OCI-LY7 (cell line): Measurements from ENCODE around the gene CACNA2D1. TPM values are rescaled to one million over a fixed set of nuclear protein-coding genes. Genes with fewer than 3 reads are reported as not detected.

Experiments
- BruUV-seq: library from RNA; stranded (reverse); fragments of 400-500 nt; replicated peaks from 2 replicates; lab custom pipeline; 2021; lab: Mats Ljungman, UMichigan
- CTCF ChIA-PET: fragments of 300-600 bp; sonication (Branson Sonifier 250); formaldehyde crosslinking; loops from one replicate; lab custom pipeline; 2022; ENCODE audit warnings: antibody characterized with exemption; ENCODE audit not compliant: unreplicated experiment; lab: Charles Lee
- POLR2A ChIA-PET: fragments of 300-600 bp; sonication (Branson Sonifier 250); formaldehyde crosslinking; loops from one replicate; lab custom pipeline; 2022; ENCODE audit warnings: antibody characterized with exemption; lab: Charles Lee
- DNase-seq: peaks from one replicate; pipeline ENCODE4 v3.0.0-alpha.2; 2015; ENCODE audit warnings: low spot score
- H2AFZ ChIP-seq: fragments of 200-600 bp; sonication (generic), shearing (Covaris generic); 2 replicates; pipeline ENCODE4 v1.6.1; 2014; ENCODE audit warnings: mild to moderate bottlenecking, antibody characterized with exemption, low read length, moderate library complexity
- H3K27ac ChIP-seq: fragments of 200-600 bp; sonication (generic); 2 replicates; pipeline ENCODE4 v1.5.1; 2014; ENCODE audit warnings: mixed run types, low read depth, mild to moderate bottlenecking, moderate library complexity, low read length, inconsistent platforms; ENCODE audit not compliant: poor library complexity, severe bottlenecking
- H3K36me3 ChIP-seq: fragments of 200-600 bp; sonication (generic); 2 replicates; pipeline ENCODE4 v1.6.1; 2014; ENCODE audit warnings: mild to moderate bottlenecking, antibody characterized with exemption, low read length, moderate library complexity, mixed read lengths; ENCODE audit not compliant: insufficient read depth
- H3K4me1 ChIP-seq: fragments of 200-600 bp; sonication (generic); 2 replicates; pipeline ENCODE4 v1.5.1; 2014; ENCODE audit warnings: mild to moderate bottlenecking, low read length; ENCODE audit not compliant: insufficient read depth, poor library complexity, severe bottlenecking
- H3K4me2 ChIP-seq: fragments of 200-600 bp; sonication (generic); 2 replicates; pipeline ENCODE4 v1.6.1; 2014; ENCODE audit warnings: mild to moderate bottlenecking, low read length
- H3K4me3 ChIP-seq: fragments of 200-600 bp; sonication (generic); 2 replicates; pipeline ENCODE4 v1.5.1; 2014; ENCODE audit warnings: mild to moderate bottlenecking, low read depth, low read length; ENCODE audit not compliant: poor library complexity, severe bottlenecking
- H3K79me2 ChIP-seq: fragments of 200-600 bp; sonication (generic); 2 replicates; pipeline ENCODE4 v1.6.1; 2016; ENCODE audit warnings: low read depth, mild to moderate bottlenecking, low read length, moderate library complexity, mixed read lengths; ENCODE audit not compliant: insufficient read depth
- H3K9me2 ChIP-seq: fragments of 200-600 bp; sonication (generic); 2 replicates; pipeline ENCODE4 v1.6.1; 2016; ENCODE audit warnings: mild to moderate bottlenecking, low read length, mixed read lengths; ENCODE audit not compliant: insufficient read depth
- H3K9me3 ChIP-seq: fragments of 200-600 bp; sonication (generic); 2 replicates; pipeline ENCODE4 v1.6.1; 2014; ENCODE audit warnings: mild to moderate bottlenecking, mixed run types, low read length, mixed read lengths
- H4K20me1 ChIP-seq: fragments of 200-600 bp; sonication (generic); 2 replicates; pipeline ENCODE4 v1.6.1; 2014; ENCODE audit warnings: mild to moderate bottlenecking, antibody characterized with exemption, low read length, moderate library complexity, mixed read lengths; ENCODE audit not compliant: insufficient read depth
- CTCF ChIP-seq: fragments of 200-600 bp; sonication (generic); conservative IDR thresholded peaks from 2 replicates; pipeline ENCODE4 v1.5.1; 2014; ENCODE audit warnings: mild to moderate bottlenecking, antibody characterized with exemption, low read length, moderate library complexity, mixed read lengths
- EZH2phosphoT487 ChIP-seq: fragments of 200-600 bp; sonication (generic); IDR thresholded peaks from 2 replicates; pipeline ENCODE4 v1.6.1; 2018; ENCODE audit warnings: low read depth, borderline replicate concordance, mild to moderate bottlenecking, mixed run types, antibody characterized with exemption, low read length, moderate library complexity, mixed read lengths
- intact Hi-C: fragments of 100-400 bp; cut with micrococcal nuclease; formaldehyde crosslinking; loops from one replicate; pipeline ENCODE4 v1.10.0; 2022; ENCODE audit not compliant: unreplicated experiment
- total RNA-seq, 2 experiments: library from RNA; depleted of rRNA in 1 of 2; stranded (reverse); fragments of >200 nt in 1 of 2; shearing (Covaris generic) in 1 of 2; gene quantifications; 2 replicates each; pipeline ENCODE4 v1.2.3, GENCODE V29; 2014 to 2022

CACNA2D1 gene
- total RNA-seq, 2 experiments from 2014 or later = not detected

- no TSS peak for BruUV-seq
- Histone ChIP-seq H3K4me1 (no peaks in the 10 kb centered on the region), H3K4me2 (no peak overlapping the region), H3K9me3 (no peaks in the 10 kb centered on the region), H3K9me2 (no peaks in the 10 kb centered on the region), H3K36me3 (no peaks in the 10 kb centered on the region), H3K4me3 (no peak overlapping the region), H3K79me2 (no peaks in the 10 kb centered on the region), H3K27ac (no peak overlapping the region), H4K20me1 (no peaks in the 10 kb centered on the region), H2AFZ (no peak overlapping the region)
- intact Hi-C loops = no loop called here
- TF ChIP-seq CTCF (no peak), EZH2phosphoT487 (no peak)
- ChIA-PET POLR2A (interaction anchor here (0.7 kb wide), 1 partner anchor 53 kb away, joined by 4 read pairs; no protein-coding TSS in a partner anchor), CTCF (no interaction called here)
- no peak for DNase-seq
Measured at GRCh38 chr7:82305347-82306005, 138.1 kb downstream of the CACNA2D1 start.

GRCh38 chr7:82294865-82295264 lies 148.7 kb downstream of the CACNA2D1 start:
- Histone ChIP-seq H2AFZ (no peak overlapping the region), H3K9me3 (no peaks in the 10 kb centered on the region), H3K36me3 (no peaks in the 10 kb centered on the region), H3K27ac (no peak overlapping the region), H3K9me2 (no peaks in the 10 kb centered on the region), H3K4me1 (no peaks in the 10 kb centered on the region), H3K4me2 (no peak overlapping the region), H4K20me1 (no peaks in the 10 kb centered on the region), H3K79me2 (no peaks in the 10 kb centered on the region), H3K4me3 (no peak overlapping the region)
- intact Hi-C loops = no loop called here
- DNase-seq = no peak
- ChIA-PET POLR2A (interaction anchor here (0.7 kb wide), 1 partner anchor 103 kb away, joined by 4 read pairs; no protein-coding TSS in a partner anchor), CTCF (no interaction called here)
- no peak for TF ChIP-seq EZH2phosphoT487
- TF ChIP-seq CTCF = no peak
- no TSS peak for BruUV-seq

- POLR2A ChIA-PET = interaction anchor here (0.7 kb wide), 1 partner anchor 103 kb away, joined by 4 read pairs; no protein-coding TSS in a partner anchor
- no peaks in the 10 kb centered on the region for H3K4me1 ChIP-seq
- no peak overlapping the region for H3K4me3 ChIP-seq
- CTCF ChIA-PET = no interaction called here
- intact Hi-C loops = no loop called here
- H3K9me2 ChIP-seq = no peaks in the 10 kb centered on the region
- H3K79me2 ChIP-seq = no peaks in the 10 kb centered on the region
- no TSS peak for BruUV-seq
- H3K27ac ChIP-seq = no peak overlapping the region
- H2AFZ ChIP-seq = no peak overlapping the region
- DNase-seq = no peak
- TF ChIP-seq EZH2phosphoT487 (no peak), CTCF (no peak)
- H3K9me3 ChIP-seq = no peaks in the 10 kb centered on the region
- H3K36me3 ChIP-seq = no peaks in the 10 kb centered on the region
- H3K4me2 ChIP-seq = no peak overlapping the region
- H4K20me1 ChIP-seq = no peaks in the 10 kb centered on the region
Measured at GRCh38 chr7:82294382-82294784, 149.2 kb downstream of the CACNA2D1 start.
